Effector memory CD8-positive, alpha-beta T cell (primary cell): Measurements from ENCODE around the gene HS6ST3.

ENCODE experiments used
- ATAC-seq: fragments of 150-1000 bp; cut with Tn5 transposase; replicated peaks from 2 replicates; pipeline ENCODE4 v1.10.0; 2021; ENCODE audit warnings: mild to moderate bottlenecking, moderate library complexity
- DNase-seq, 3 experiments: peaks; one replicate each; pipeline ENCODE4 v3.0.0; 2021
- H3K27ac Mint-ChIP-seq, 2 donors: one replicate each; pipeline ENCODE4 v1.8.0; 2022; ENCODE audit warnings: mild to moderate bottlenecking in 2 of 2, mixed read lengths in 2 of 2, moderate library complexity in 2 of 2
- H3K27me3 Mint-ChIP-seq, 2 donors: one replicate each; pipeline ENCODE4 v1.8.0; 2022; ENCODE audit warnings: mixed read lengths in 2 of 2
- H3K36me3 Mint-ChIP-seq: one replicate; pipeline ENCODE4 v1.8.0; 2022; ENCODE audit warnings: mild to moderate bottlenecking, moderate library complexity, mixed read lengths; ENCODE audit not compliant: insufficient read depth
- H3K4me1 Mint-ChIP-seq, 2 donors: one replicate each; pipeline ENCODE4 v1.8.0; 2022; ENCODE audit warnings: low read depth in 2 of 2, mixed read lengths in 2 of 2
- H3K4me3 Mint-ChIP-seq, 2 donors: one replicate each; pipeline ENCODE4 v1.8.0; 2022; ENCODE audit warnings: mild to moderate bottlenecking in 2 of 2, mixed read lengths in 2 of 2, moderate library complexity in 2 of 2
- H3K9me3 Mint-ChIP-seq, 2 donors: one replicate each; pipeline ENCODE4 v1.8.0; 2022; ENCODE audit warnings: mixed read lengths in 2 of 2

HS6ST3 gene

GRCh38 chr13:96667294-96668018 lies 577.5 kb downstream of the HS6ST3 start:
- Mint-ChIP-seq H3K27me3 (no peaks in the 10 kb centered on the region), H3K27ac (no peak overlapping the region), H3K36me3 (no peaks in the 10 kb centered on the region), H3K4me3 (no peak overlapping the region), H3K4me1 (no peaks in the 10 kb centered on the region), H3K9me3 (peaks cover 11 to 23% of the 10 kb centered on the region in 2 donors)
- DNase-seq (no peak), ATAC-seq (no peak)

- no peak for ATAC-seq
- no peaks in the 10 kb centered on the region for H3K27me3 Mint-ChIP-seq
Measured at GRCh38 chr13:96671073-96671472, 581.2 kb downstream of the HS6ST3 start.

GRCh38 chr13:96672016-96672415 lies 582.1 kb downstream of the HS6ST3 start:
- Mint-ChIP-seq H3K4me1 (no peaks in the 10 kb centered on the region), H3K27ac (no peak overlapping the region), H3K4me3 (no peak overlapping the region), H3K36me3 (no peaks in the 10 kb centered on the region), H3K9me3 (peaks cover 12 to 21% of the 10 kb centered on the region in 2 donors), H3K27me3 (no peaks in the 10 kb centered on the region)
- DNase-seq = no peak
- no peak for ATAC-seq

More at GRCh38 chr13:96671073-96671472, 581.2 kb downstream of the HS6ST3 start:
- Mint-ChIP-seq H3K4me3 (no peak overlapping the region), H3K9me3 (peaks cover 11 to 21% of the 10 kb centered on the region in 2 donors), H3K36me3 (no peaks in the 10 kb centered on the region), H3K27ac (no peak overlapping the region), H3K4me1 (no peaks in the 10 kb centered on the region)
- DNase-seq = no peak

- H3K9me3 Mint-ChIP-seq = peaks cover 10 to 21% of the 10 kb centered on the region in 2 donors
- DNase-seq (no peak), ATAC-seq (no peak)
- no peaks in the 10 kb centered on the region for H3K4me1 Mint-ChIP-seq
- H3K27me3 Mint-ChIP-seq = no peaks in the 10 kb centered on the region
- H3K36me3 Mint-ChIP-seq = no peaks in the 10 kb centered on the region
- H3K4me3 Mint-ChIP-seq = no peak overlapping the region
- no peak overlapping the region for H3K27ac Mint-ChIP-seq
Measured at GRCh38 chr13:96673825-96674224, 583.9 kb downstream of the HS6ST3 start.

GRCh38 chr13:96677029-96677428 lies 587.1 kb downstream of the HS6ST3 start:
- Mint-ChIP-seq H3K27ac (no peak overlapping the region), H3K36me3 (no peaks in the 10 kb centered on the region), H3K9me3 (peaks cover 10 to 20% of the 10 kb centered on the region in 2 donors), H3K4me1 (no peaks in the 10 kb centered on the region), H3K4me3 (no peak overlapping the region), H3K27me3 (no peaks in the 10 kb centered on the region)
- DNase-seq = no peak
- no peak for ATAC-seq

GRCh38 chr13:96678801-96679200 lies 588.9 kb downstream of the HS6ST3 start:
- peaks cover 6 to 10% of the 10 kb centered on the region in 2 donors for H3K9me3 Mint-ChIP-seq
- no peaks in the 10 kb centered on the region for H3K27me3 Mint-ChIP-seq
- no peaks in the 10 kb centered on the region for H3K4me1 Mint-ChIP-seq
- ATAC-seq (no peak), DNase-seq (no peak)
- no peaks in the 10 kb centered on the region for H3K36me3 Mint-ChIP-seq
- no peak overlapping the region for H3K27ac Mint-ChIP-seq
- H3K4me3 Mint-ChIP-seq = no peak overlapping the region

GRCh38 chr13:96680898-96681297 lies 591.0 kb downstream of the HS6ST3 start:
- Mint-ChIP-seq H3K36me3 (no peaks in the 10 kb centered on the region), H3K4me1 (no peaks in the 10 kb centered on the region), H3K4me3 (no peak overlapping the region), H3K27me3 (no peaks in the 10 kb centered on the region), H3K9me3 (peaks cover 6% of the 10 kb centered on the region in 2 donors), H3K27ac (no peak overlapping the region)
- no peak for DNase-seq
- ATAC-seq = no peak

GRCh38 chr13:96681766-96682165 lies 591.9 kb downstream of the HS6ST3 start:
- no peak overlapping the region for H3K4me3 Mint-ChIP-seq
- no peaks in the 10 kb centered on the region for H3K4me1 Mint-ChIP-seq
- no peaks in the 10 kb centered on the region for H3K36me3 Mint-ChIP-seq
- DNase-seq (no peak), ATAC-seq (no peak)
- H3K9me3 Mint-ChIP-seq = peaks cover 5 to 6% of the 10 kb centered on the region in 2 donors
- no peaks in the 10 kb centered on the region for H3K27me3 Mint-ChIP-seq
- no peak overlapping the region for H3K27ac Mint-ChIP-seq

- Mint-ChIP-seq H3K4me1 (no peaks in the 10 kb centered on the region), H3K36me3 (no peaks in the 10 kb centered on the region), H3K4me3 (no peak overlapping the region), H3K27ac (no peak overlapping the region), H3K9me3 (peaks cover 3 to 15% of the 10 kb centered on the region in 2 donors), H3K27me3 (no peaks in the 10 kb centered on the region)
- DNase-seq (no peak), ATAC-seq (no peak)
Measured at GRCh38 chr13:96684469-96684868, 594.6 kb downstream of the HS6ST3 start.

- no peaks in the 10 kb centered on the region for H3K36me3 Mint-ChIP-seq
Measured at GRCh38 chr13:96684907-96685306, 595.0 kb downstream of the HS6ST3 start.

GRCh38 chr13:96686286-96686685 lies 596.4 kb downstream of the HS6ST3 start:
- no peaks in the 10 kb centered on the region for H3K4me1 Mint-ChIP-seq
- no peaks in the 10 kb centered on the region for H3K36me3 Mint-ChIP-seq
- DNase-seq (no peak), ATAC-seq (no peak)
- H3K9me3 Mint-ChIP-seq = peaks cover under 1 to 12% of the 10 kb centered on the region in 2 donors
- H3K27me3 Mint-ChIP-seq = no peaks in the 10 kb centered on the region
- no peak overlapping the region for H3K4me3 Mint-ChIP-seq
- H3K27ac Mint-ChIP-seq = no peak overlapping the region

More at GRCh38 chr13:96684907-96685306, 595.0 kb downstream of the HS6ST3 start:
- no peak for DNase-seq
- Mint-ChIP-seq H3K4me3 (no peak overlapping the region), H3K9me3 (peaks cover 2 to 12% of the 10 kb centered on the region in 2 donors), H3K4me1 (no peaks in the 10 kb centered on the region), H3K27ac (no peak overlapping the region), H3K27me3 (no peaks in the 10 kb centered on the region)
- ATAC-seq = no peak

GRCh38 chr13:96687191-96687590 lies 597.3 kb downstream of the HS6ST3 start:
- Mint-ChIP-seq H3K4me3 (no peak overlapping the region), H3K27ac (no peak overlapping the region), H3K36me3 (no peaks in the 10 kb centered on the region), H3K9me3 (peaks cover 0 to 12% of the 10 kb centered on the region in 2 donors), H3K4me1 (no peaks in the 10 kb centered on the region), H3K27me3 (no peaks in the 10 kb centered on the region)
- ATAC-seq (no peak), DNase-seq (no peak)

GRCh38 chr13:96690998-96691397 lies 601.1 kb downstream of the HS6ST3 start:
- no peak overlapping the region for H3K27ac Mint-ChIP-seq
- no peaks in the 10 kb centered on the region for H3K4me1 Mint-ChIP-seq
- no peaks in the 10 kb centered on the region for H3K27me3 Mint-ChIP-seq
- H3K36me3 Mint-ChIP-seq = no peaks in the 10 kb centered on the region
- H3K4me3 Mint-ChIP-seq = no peak overlapping the region
- H3K9me3 Mint-ChIP-seq = peaks cover 3 to 12% of the 10 kb centered on the region in 2 donors
- DNase-seq (no peak), ATAC-seq (no peak)

GRCh38 chr13:96696389-96696900 lies 606.5 kb downstream of the HS6ST3 start:
- H3K4me3 Mint-ChIP-seq = no peak overlapping the region
- no peaks in the 10 kb centered on the region for H3K36me3 Mint-ChIP-seq
- peaks cover 0 to 7% of the 10 kb centered on the region in 2 donors for H3K9me3 Mint-ChIP-seq
- no peak overlapping the region for H3K27ac Mint-ChIP-seq
- H3K4me1 Mint-ChIP-seq = no peaks in the 10 kb centered on the region
- DNase-seq (no peak), ATAC-seq (no peak)
- no peaks in the 10 kb centered on the region for H3K27me3 Mint-ChIP-seq
